ENCODE measurements around the gene TUBB6. TPM values are rescaled to one million over a fixed set of nuclear protein-coding genes. Genes with fewer than 3 reads are reported as not detected.

TUBB6 gene
- total RNA-seq, 1 experiment from 2014 or later, result 42.2 TPM

DNA sequence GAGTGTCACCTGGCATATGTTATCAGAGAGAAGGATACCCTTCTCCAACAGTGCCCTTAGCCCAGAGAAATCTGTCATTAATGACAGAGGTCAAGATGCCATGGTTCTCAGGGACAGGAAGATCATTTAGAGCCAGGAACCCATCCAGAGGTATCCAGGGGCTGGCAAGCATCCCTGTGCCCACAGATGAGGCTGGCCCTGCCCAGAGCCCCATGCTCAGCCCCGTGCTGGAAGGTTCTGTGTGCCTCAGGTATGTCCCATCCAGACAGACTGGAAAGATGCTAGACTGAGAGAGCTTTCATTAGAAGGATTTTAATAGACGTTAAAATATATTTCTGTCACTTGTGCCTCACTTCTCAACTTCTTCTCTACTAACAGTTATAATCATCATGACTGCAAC, 8.2 kb upstream of the TUBB6 start:
- Histone ChIP-seq H3K9me2 (ENCODE audit: insufficient read depth) (no peaks in the 10 kb centered on the region), H3K36me3 (ENCODE audit: low read depth) (no peaks in the 10 kb centered on the region), H3K4me1 (replicated peaks; ENCODE audit: insufficient read depth) (0 out of 2 replicates have a peak, but pooled peaks cover 7% of the 10 kb centered on the region), H2AFZ (no peak overlapping the region), H3K27me3 (ENCODE audit: insufficient read depth, low read depth) (no peaks in the 10 kb centered on the region), H3K9me3 (ENCODE audit: insufficient read depth, low read depth) (no peaks in the 10 kb centered on the region), H3K27ac (no peak overlapping the region), H3K79me2 (ENCODE audit: low read depth) (no peaks in the 10 kb centered on the region), H3K4me3 (no peak overlapping the region), H3K4me2 (no peak overlapping the region), H4K20me1 (ENCODE audit: insufficient read depth) (no peaks in the 10 kb centered on the region), H3F3A (ENCODE audit: insufficient read depth, low read depth) (no peaks in the 10 kb centered on the region)
- no TSS peak for BruUV-seq (replicated peaks)
- intact Hi-C loops (cut with micrococcal nuclease; ENCODE audit: unreplicated experiment), result no loop called here
- no peak for DNase-seq
- no peak for TF ChIP-seq EZH2 (IDR thresholded peaks at IDR 0.05; ENCODE audit: low read depth)
- TF ChIP-seq, protein P1, sequence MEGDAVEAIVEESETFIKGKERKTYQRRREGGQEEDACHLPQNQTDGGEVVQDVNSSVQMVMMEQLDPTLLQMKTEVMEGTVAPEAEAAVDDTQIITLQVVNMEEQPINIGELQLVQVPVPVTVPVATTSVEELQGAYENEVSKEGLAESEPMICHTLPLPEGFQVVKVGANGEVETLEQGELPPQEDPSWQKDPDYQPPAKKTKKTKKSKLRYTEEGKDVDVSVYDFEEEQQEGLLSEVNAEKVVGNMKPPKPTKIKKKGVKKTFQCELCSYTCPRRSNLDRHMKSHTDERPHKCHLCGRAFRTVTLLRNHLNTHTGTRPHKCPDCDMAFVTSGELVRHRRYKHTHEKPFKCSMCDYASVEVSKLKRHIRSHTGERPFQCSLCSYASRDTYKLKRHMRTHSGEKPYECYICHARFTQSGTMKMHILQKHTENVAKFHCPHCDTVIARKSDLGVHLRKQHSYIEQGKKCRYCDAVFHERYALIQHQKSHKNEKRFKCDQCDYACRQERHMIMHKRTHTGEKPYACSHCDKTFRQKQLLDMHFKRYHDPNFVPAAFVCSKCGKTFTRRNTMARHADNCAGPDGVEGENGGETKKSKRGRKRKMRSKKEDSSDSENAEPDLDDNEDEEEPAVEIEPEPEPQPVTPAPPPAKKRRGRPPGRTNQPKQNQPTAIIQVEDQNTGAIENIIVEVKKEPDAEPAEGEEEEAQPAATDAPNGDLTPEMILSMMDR (conservative IDR thresholded peaks at IDR 0.05), result no peak
- POLR2A ChIA-PET (ENCODE audit: unreplicated experiment), result no interaction called here
- CTCF ChIA-PET, result no interaction called here

DNA sequence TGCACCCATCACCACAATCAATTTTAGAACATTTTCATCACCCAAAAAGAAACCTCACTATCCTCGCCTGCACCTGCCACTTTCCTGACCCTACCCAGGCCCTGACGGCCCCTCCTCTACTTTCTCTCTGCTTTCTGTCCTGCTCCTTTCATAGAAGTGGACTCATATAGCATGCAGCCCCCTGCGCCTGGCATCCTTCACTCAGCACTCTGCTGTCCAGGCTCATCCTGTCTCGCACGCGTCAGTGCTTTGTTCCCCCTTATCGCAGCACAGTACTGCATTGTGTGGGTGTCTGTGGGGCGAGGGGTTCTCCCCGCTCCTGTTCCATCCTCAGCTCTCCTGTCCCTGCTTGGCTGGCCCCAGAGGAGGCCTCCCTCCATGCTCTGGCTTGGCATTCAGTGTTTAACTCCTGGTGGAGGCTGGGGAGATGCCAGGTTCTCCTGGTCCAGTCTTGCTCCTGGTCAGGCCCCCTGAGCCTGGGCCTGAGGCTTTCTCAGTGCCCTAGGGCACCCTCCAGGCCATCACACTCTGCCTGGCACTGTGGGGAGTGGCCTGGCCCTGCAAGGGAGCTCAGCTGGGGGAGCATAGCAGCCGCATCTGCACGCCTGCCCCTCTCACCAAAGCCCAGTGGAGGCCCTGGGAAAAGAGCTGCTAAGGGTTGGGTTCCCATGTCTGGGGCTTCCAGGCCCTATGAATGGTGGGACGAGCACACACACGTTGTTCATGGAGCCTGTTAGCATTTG, 6.6 kb upstream of the TUBB6 start:
- 0 out of 2 replicates have a peak, but pooled peaks cover 2% of the 10 kb centered on the region for H3K4me1 ChIP-seq (replicated peaks; ENCODE audit: insufficient read depth)
- ChIA-PET CTCF (no interaction called here), POLR2A (ENCODE audit: unreplicated experiment) (no interaction called here)
- H3K9me2 ChIP-seq (ENCODE audit: insufficient read depth), result no peaks in the 10 kb centered on the region
- no peak for DNase-seq
- H2AFZ ChIP-seq, result no peak overlapping the region
- H3K79me2 ChIP-seq (ENCODE audit: low read depth), result no peaks in the 10 kb centered on the region
- intact Hi-C loops (cut with micrococcal nuclease; ENCODE audit: unreplicated experiment), result no loop called here
- no peaks in the 10 kb centered on the region for H3K36me3 ChIP-seq (ENCODE audit: low read depth)
- no peak overlapping the region for H3K4me2 ChIP-seq
- no peak overlapping the region for H3K27ac ChIP-seq
- no peaks in the 10 kb centered on the region for H4K20me1 ChIP-seq (ENCODE audit: insufficient read depth)
- no peaks in the 10 kb centered on the region for H3K27me3 ChIP-seq (ENCODE audit: insufficient read depth, low read depth)
- no peak overlapping the region for H3K4me3 ChIP-seq
- no TSS peak for BruUV-seq (replicated peaks)
- no peaks in the 10 kb centered on the region for H3K9me3 ChIP-seq (ENCODE audit: insufficient read depth, low read depth)
- no peak for TF ChIP-seq EZH2 (IDR thresholded peaks at IDR 0.05; ENCODE audit: low read depth)
- TF ChIP-seq, protein P1 (conservative IDR thresholded peaks at IDR 0.05), result no peak
- H3F3A ChIP-seq (ENCODE audit: insufficient read depth, low read depth), result no peaks in the 10 kb centered on the region

DNA sequence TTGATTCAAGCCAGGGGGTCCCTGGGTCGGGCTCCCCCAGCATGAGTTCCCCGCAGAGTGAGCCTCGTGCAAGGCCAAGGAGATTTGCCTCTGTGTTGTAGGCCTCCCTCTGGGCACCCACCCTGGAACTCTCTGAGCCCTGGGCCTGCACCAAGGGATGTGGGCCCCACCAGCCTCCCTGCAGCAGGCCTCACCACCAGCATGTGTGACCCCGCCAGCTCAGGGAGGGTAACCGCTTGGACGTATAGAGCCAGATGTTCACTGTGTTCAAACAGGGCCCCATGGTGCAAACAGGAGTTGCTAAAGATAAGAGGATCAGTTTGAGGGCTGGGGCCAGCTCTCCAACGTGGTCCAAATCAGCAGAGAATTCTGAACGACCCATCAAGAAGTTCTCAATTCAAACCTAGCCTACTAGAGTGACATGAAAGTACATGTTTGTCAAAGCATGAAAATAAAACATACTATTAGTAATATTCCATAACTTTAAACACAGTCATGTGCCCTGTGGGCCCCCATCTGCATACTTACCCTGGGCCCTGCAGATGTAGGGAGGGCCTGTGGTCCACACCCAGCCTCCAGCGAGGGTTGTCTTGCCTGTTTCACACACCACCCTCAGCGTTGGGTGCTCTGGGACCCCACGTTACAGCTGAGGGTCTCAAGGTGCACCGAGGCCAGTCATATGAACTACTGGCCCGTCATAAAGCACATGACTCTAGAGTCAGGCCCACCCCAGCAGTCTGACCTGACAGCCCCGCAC, 5.5 kb upstream of the TUBB6 start:
- TF ChIP-seq, protein P1 (conservative IDR thresholded peaks at IDR 0.05), result no peak
- DNase-seq, result no peak
- H3K9me2 ChIP-seq (ENCODE audit: insufficient read depth), result no peaks in the 10 kb centered on the region
- H3K27me3 ChIP-seq (ENCODE audit: insufficient read depth, low read depth), result no peaks in the 10 kb centered on the region
- no peaks in the 10 kb centered on the region for H3K4me1 ChIP-seq (replicated peaks; ENCODE audit: insufficient read depth)
- no peak overlapping the region for H2AFZ ChIP-seq
- ChIA-PET CTCF (interaction anchor here (0.6 kb wide), 1 partner anchor 90 kb away, joined by 3 read pairs; no protein-coding TSS in a partner anchor), POLR2A (ENCODE audit: unreplicated experiment) (no interaction called here)
- intact Hi-C loops (cut with micrococcal nuclease; ENCODE audit: unreplicated experiment), result no loop called here
- no TSS peak for BruUV-seq (replicated peaks)
- peaks cover 4% of the 10 kb centered on the region; the same call in 1 of the 2 replicates for H3F3A ChIP-seq (ENCODE audit: insufficient read depth, low read depth)
- H3K4me2 ChIP-seq, result no peak overlapping the region
- no peak overlapping the region for H3K27ac ChIP-seq
- no peaks in the 10 kb centered on the region for H3K9me3 ChIP-seq (ENCODE audit: insufficient read depth, low read depth)
- no peaks in the 10 kb centered on the region for H3K36me3 ChIP-seq (ENCODE audit: low read depth)
- H3K4me3 ChIP-seq, result no peak overlapping the region
- H3K79me2 ChIP-seq (ENCODE audit: low read depth), result no peaks in the 10 kb centered on the region
- no peaks in the 10 kb centered on the region for H4K20me1 ChIP-seq (ENCODE audit: insufficient read depth)
